CD4-positive, alpha-beta T cell treated with Interleukin-15 for 4 hours (primary cell): ENCODE data around the gene CHID1.
A peak's percentile ranks its signal among the peaks of the same experiment; 100 is the strongest.

Experiments used
- DNase-seq: peaks from one replicate; pipeline ENCODE4 v3.0.0-alpha.2; 2020; ENCODE audit warnings: low spot score

CHID1 gene

DNA sequence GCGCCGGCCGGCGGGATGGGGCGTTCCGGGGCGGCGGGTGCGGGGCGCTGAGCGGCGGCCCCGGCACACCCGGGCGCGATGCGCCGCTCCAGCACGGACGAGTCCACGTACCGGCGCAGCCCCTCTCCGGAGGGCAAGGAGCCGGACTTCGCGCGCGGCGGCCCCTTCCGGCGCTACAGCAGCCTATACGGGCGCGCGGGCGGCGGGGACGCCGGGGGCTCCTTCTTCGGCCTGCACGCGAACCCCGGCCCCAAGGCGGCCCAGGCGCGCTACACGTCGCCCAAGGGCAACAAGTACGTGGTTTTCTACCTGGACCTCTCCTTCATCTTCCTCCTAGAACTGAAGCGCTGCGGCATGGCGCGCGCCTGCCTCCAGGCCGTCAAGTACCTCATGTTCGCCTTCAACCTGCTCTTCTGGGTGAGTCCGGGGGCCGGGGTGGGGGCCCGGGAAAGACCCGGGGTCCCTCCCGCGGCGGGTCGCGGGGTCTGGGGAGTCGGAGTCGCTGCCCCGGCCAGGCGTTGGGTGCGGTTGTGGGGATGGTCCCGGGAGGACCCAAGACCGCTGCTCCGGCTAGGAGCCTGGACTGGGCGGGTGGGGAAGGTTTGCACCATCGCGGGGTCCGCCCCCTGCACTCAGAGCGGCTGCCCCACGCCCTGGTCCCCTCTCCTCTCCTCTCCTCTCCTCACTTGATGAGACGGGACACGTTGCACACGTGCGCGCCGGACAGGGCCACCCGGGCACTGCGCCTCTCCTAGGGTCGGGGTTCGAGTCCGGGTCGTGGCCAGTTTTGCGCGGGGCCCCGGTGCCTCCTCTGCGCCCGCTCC is 60.4 kb downstream of the CHID1 start:
- DNase-seq, result no peak

DNA sequence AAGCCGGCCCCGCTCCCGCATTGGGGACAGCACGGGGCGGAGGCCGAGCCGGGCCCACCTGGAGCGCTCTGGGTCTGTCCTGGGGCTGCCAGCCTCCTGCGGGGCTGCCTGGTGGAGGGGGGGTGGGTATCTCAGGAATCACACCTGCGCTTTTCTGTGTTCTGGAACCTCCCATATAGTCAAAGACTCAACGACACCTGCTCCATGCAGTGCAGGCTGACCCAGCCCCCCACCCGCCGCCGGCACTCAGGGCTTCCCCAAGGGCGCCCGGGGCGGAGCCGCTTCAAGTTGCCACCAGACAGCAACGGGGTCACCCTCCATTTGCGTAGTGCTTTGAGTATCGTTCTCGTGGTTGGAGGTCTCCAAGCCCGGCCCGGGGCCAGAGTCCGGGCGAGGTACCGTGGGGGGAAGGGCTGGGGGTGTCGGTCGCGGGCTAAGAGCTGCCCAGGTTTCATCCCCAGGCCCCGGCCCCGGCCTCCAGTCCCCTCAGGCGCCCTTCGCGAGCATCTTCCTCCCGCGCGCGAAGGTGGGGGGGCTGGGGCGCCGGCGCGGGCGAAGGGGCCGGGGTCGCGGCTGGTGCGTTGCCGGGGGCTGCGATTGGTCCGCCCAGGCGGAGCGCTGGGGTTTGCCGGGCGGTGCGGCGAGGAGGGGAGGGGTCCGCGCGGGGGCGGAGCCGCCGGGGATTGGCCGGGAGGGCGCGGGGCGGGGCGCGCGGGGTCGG is 61.3 kb downstream of the CHID1 start:
- no peak for DNase-seq

GRCh38 chr11:848380-848931 is 62.2 kb downstream of the CHID1 start:
- peak; percentile 63 for DNase-seq

- DNase-seq, result no peak
These were observed 62.7 kb downstream of the CHID1 start for GRCh38 chr11:847876-848275.

- no peak for DNase-seq
These were observed 64.0 kb downstream of the CHID1 start for GRCh38 chr11:846496-847098.

DNA sequence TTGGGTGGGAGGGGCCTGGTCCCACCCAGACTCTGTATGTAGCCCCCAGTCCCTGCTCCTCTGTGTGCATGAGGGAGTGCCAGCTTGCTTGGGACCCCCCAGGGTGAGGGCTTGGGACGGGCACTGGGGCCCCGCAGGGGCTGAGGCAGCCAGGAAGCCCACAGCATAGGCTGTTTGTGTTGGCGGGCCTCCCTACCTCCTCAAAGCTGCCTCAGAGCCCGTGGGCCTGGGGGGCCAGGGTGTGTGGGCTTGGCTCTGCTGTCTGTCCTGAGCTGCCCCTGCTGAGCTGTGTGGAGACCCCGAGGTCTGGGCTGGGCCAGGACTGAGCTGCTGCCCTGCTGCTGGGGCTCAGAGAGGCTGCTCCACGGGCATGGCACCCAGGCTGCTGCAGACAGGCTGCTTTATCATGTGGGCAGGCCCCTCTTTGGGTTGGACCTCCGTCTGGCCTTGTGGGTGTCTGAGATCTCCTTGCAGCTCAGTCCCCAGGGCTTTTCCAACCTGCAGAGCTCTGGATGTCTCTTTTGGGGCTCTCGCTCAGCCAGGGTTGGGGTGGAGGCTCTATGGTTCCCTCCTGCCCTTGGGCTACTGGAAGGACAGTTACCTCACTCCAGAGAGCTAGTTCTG is 64.6 kb downstream of the CHID1 start:
- no peak for DNase-seq

DNA sequence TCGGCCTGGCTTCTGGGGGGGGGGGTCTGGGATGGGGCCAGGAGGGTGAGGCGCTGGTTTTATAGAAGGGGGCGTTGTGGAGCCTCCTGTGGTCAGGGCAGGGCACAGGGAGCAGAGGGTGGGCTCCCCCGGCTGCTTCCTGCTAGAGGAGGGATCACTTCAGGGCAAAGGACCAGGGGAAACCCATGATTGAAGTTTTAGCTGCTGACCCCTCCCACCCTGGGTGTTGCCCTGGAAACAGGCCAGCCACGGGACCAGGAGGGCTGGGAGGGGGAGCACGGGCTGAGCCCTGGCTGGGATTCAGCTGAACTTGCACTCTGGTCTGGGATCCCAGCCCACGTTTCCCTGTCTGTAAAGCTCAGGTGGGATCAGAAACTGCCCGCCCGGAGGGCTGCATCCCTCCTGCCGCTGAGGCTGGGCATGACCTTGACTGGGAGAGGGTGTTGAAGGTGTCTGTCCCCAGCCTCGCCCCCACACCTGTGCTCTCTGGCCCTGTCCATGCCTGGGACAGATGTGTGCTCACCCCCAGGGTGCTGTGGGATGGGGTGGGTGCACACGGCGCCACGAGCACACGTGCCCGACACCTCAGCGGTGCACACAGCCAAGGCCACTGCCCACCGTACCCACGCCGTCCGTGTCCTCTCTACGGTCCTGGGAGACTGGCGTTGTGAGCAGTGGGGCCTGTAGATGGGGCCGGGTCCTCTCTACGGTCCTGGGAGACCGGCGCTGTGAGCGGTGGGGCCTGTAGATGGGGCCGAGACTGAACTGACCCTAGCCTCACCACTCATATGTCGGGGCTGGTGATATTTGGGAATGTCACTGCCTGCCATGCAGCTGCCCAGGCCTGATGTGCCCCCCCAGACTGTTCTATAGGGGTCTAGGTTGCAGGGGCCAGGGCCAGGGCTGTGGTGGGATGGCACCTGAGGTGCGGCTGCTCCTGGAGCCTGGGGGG is 65.6 kb downstream of the CHID1 start:
- DNase-seq, result no peak

DNA sequence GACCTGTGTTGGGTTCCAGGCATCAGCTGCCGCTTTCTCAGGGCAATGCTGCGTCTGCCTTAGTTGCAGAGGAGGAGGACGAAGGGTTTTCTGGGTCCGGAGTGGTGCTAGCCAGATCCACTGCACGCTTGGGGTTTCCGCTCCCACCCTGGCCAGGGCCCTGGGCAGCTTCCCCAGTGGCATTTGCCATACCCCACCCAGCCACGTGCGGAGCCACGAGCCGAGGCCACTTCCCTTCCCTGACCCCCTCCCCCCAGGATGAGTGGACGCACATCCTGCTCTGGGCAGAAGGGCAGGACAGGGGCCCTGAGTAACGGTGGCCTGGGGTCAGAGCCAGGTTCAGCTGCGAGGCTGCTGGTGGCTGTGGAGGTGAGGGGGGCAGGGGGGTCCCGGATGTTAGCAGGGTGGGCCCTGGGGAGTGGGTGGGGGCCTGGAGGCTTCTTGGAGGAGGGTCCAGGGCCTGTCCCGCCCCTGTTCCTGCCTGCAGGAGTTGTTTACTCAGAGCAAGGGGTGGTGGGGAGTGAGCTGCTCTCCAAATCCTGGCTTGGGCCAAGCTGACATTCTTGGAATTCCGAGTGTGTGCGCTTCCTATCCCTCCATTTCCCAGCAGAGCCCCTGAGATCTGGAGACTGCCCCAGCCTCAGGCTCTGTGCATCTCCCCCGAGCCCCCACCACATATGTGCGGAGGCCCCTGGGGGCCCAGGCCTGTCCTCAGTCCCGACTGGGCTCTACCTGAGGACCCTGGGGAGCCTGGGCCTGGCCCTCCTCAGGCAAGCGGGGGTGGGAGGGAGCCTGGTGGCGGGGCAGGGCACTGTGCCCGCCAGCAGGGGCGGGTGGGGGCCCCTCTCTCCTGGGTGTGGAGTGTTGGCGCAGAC is 66.6 kb downstream of the CHID1 start:
- DNase-seq, result no peak

DNA sequence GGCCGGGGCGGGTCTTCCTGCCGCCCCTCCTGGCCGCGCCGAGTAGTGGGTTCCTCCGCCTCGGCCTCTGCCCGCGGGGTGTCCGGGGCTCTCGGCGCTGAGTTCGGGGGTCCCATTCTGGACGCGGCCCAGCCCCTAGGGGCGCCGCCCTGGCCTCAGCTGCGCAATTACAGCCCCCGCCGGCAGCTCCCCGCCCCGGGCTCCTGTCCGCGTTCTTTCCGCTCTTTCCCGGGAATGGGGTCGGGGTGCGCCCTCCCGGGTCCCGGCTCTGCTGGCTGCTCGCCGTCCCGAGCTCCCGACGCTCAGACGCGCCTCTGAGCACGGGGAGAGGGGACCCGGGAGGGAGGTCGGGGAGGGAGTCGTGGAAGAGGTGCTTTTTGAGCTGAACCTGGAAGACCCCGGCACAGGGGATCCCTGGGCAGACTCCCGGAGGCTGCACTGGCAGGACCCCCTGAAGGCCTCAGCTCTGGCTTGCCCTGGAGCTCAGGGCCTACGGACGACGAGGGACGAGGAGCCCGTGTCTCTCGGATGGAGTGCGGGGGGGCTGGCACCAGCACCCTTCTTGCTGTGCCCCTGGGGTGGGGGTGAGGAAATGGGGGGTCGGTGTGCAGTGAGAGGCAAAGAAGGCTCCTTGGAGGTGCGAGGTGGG is 67.4 kb downstream of the CHID1 start:
- DNase-seq, result no peak

DNA sequence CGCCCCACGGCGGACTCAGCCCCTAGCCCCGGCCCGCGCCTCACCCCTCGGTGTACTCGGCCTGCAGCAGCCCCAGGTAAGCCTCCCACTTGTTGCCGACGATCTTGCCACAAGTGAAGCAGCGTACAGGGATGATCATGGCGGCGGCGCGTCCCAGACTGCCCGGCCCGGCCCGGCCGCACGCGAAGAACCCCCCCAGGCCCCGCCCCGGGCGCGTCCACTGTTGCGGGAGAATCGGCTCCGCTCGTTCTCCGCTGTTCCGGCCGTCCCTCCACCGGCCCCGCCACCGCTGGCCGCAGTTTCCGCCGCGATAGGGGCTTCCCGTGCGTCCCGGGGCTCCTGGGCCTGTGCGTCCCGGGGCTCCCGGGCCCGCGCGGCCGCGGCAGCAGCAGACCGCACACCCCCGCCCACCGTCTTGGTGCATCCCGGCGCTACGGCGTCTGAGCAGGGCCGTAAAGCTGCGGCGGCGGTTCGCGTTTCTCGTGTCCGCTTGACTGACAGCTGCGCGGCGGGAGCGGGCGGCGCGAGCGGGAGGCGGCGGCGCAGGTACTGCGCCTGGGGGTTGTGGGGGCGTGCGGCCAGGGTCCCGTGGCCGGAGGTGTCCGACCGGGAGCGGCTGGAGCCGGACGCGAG is 68.1 kb downstream of the CHID1 start, which contains the start of the genes POLR2L and TSPAN4:
POLR2L (minus strand) TSS at position 160 of the 633 bp plus-strand sequence; CDS start at position 139, 21 bp downstream.
TSPAN4 (plus strand) TSS at position 483 of the 633 bp plus-strand sequence. CDS start 7,453 bp downstream, outside the sequence.
- DNase-seq, result peak; percentile 88

- DNase-seq, result no peak
These were observed 68.6 kb downstream of the CHID1 start for GRCh38 chr11:841981-842369.

DNA sequence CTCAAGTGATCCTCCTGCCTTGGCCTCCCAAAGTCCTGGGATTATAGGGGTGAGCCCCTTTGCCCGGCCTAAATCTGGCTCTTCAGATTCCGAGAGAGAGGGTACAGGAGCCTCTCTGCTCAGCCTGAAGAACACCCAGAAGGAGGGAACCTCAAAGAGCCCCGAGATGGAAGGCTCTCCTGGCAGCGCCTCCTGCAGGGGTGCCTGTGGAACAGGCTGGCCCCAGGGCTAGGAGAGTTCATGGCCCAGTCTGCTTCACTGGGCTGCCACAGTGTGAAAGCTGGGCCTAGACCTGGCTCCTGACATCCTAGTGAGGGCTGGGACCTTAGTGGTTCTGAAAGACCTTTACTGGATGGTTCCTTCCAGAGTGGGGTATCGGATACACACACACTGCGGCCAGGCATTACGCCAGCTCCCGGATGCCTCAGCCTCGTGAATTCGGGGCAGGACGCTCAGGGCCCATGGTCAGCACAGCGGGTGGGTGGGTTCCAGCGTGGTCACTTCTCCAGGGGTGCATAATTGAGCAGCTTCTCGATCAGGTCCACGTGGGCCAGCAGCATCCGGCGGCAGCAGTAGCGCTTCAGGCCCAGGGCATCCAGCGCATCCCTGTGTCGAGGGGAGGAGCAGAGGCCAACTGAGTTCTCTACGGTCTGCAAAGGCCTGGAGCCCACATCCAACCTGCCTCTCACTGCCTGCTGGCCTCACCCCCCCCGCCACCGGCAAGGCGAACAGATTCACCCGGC is 70.6 kb downstream of the CHID1 start:
- DNase-seq, result no peak

- DNase-seq, result no peak
These were observed 71.4 kb downstream of the CHID1 start for GRCh38 chr11:839280-839623.

GRCh38 chr11:838441-839279 is 72.0 kb downstream of the CHID1 start:
- no peak for DNase-seq

GRCh38 chr11:837990-838307 is 72.7 kb downstream of the CHID1 start:
- DNase-seq, result no peak

DNA sequence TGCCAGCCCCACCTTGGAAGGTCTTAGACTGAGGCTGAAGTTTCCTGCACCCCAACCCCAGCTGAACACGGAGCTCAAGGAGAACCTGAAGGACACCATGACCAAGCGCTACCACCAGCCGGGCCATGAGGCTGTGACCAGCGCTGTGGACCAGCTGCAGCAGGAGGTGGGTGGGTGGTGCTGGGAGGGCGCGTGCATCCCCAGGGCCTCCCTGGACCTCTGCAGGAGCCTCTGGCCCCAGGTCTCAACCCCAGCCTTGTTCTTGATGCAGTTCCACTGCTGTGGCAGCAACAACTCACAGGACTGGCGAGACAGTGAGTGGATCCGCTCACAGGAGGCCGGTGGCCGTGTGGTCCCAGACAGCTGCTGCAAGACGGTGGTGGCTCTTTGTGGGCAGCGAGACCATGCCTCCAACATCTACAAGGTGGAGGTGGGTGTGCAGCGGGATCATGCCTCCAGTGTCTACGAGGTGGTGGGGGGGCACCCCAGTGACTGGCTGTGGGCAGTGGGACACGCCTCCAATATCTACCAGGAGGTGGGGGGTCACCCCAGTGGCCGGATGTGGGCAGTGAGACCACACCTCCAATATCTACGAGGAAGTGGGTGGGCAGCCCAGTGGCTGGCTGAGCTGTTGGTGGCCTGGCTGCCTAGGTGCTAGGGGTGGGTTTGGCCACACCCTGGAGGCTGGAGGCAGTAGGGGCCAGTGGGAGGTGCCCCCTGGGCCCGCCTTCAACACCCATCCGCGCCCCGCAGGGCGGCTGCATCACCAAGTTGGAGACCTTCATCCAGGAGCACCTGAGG is 73.2 kb downstream of the CHID1 start:
- no peak for DNase-seq

DNA sequence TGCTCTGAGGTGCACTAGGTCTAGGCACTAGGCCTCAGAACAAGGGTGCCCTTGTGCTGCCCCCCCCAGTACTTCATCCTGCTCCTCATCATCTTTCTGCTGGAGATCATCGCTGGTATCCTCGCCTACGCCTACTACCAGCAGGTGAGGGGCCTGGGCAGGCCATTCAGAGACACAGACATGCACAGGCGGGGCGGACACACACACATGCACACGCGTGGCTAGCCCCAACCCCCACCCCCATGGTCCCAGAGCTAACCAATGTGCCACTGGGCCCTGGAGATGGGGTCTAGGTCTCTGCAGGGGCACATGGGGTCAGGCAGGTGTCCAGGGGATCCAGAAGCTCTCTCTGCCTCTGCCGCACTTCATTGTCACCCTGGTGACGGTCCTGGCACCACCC is 73.9 kb downstream of the CHID1 start:
- DNase-seq, result no peak
